ENCODE results near the gene SLC9A9.

SLC9A9 gene

GRCh38 chr3:143514874-143515273 lies 333.4 kb downstream of the SLC9A9 start:
- no peak for DNase-seq (ENCODE audit: low read depth in 1 of 2, low spot score in 1 of 2)

- DNase-seq (ENCODE audit: low read depth in 1 of 2, low spot score in 1 of 2): no peak
Measured at GRCh38 chr3:143514109-143514508, 334.2 kb downstream of the SLC9A9 start.

- no peak for DNase-seq (ENCODE audit: low read depth in 1 of 2, low spot score in 1 of 2)
Measured at GRCh38 chr3:143511174-143511879, 336.9 kb downstream of the SLC9A9 start.

GRCh38 chr3:143510601-143511000 lies 337.7 kb downstream of the SLC9A9 start:
- DNase-seq (ENCODE audit: low read depth in 1 of 2, low spot score in 1 of 2): no peak

GRCh38 chr3:143507735-143508580 lies 340.3 kb downstream of the SLC9A9 start:
- DNase-seq (ENCODE audit: low read depth in 1 of 2, low spot score in 1 of 2): no peak

GRCh38 chr3:143506190-143506589 lies 342.1 kb downstream of the SLC9A9 start:
- DNase-seq (ENCODE audit: low read depth in 1 of 2, low spot score in 1 of 2): no peak

GRCh38 chr3:143503325-143503885 lies 344.9 kb downstream of the SLC9A9 start:
- DNase-seq (ENCODE audit: low read depth in 1 of 2, low spot score in 1 of 2): no peak

GRCh38 chr3:143502081-143502480 lies 346.2 kb downstream of the SLC9A9 start:
- DNase-seq (ENCODE audit: low read depth in 1 of 2, low spot score in 1 of 2): no peak

- no peak for DNase-seq (ENCODE audit: low read depth in 1 of 2, low spot score in 1 of 2)
Measured at GRCh38 chr3:143497382-143497781, 350.9 kb downstream of the SLC9A9 start.

GRCh38 chr3:143496191-143496590 lies 352.1 kb downstream of the SLC9A9 start:
- no peak for DNase-seq (ENCODE audit: low read depth in 1 of 2, low spot score in 1 of 2)

GRCh38 chr3:143495527-143495926 lies 352.7 kb downstream of the SLC9A9 start:
- no peak for DNase-seq (ENCODE audit: low read depth in 1 of 2, low spot score in 1 of 2)

GRCh38 chr3:143486611-143487010 lies 361.7 kb downstream of the SLC9A9 start:
- no peak for DNase-seq (ENCODE audit: low read depth in 1 of 2, low spot score in 1 of 2)

GRCh38 chr3:143484846-143485512 lies 363.3 kb downstream of the SLC9A9 start:
- no peak for DNase-seq (ENCODE audit: low read depth in 1 of 2, low spot score in 1 of 2)

GRCh38 chr3:143483214-143483613 lies 365.1 kb downstream of the SLC9A9 start:
- DNase-seq (ENCODE audit: low read depth in 1 of 2, low spot score in 1 of 2): no peak

- no peak for DNase-seq (ENCODE audit: low read depth in 1 of 2, low spot score in 1 of 2)
Measured at GRCh38 chr3:143482106-143483088, 365.9 kb downstream of the SLC9A9 start.

GRCh38 chr3:143480344-143480743 lies 367.9 kb downstream of the SLC9A9 start:
- no peak for DNase-seq (ENCODE audit: low read depth in 1 of 2, low spot score in 1 of 2)

- DNase-seq (ENCODE audit: low read depth in 1 of 2, low spot score in 1 of 2): no peak
Measured at GRCh38 chr3:143479727-143480126, 368.5 kb downstream of the SLC9A9 start.

- DNase-seq (ENCODE audit: low read depth in 1 of 2, low spot score in 1 of 2): no peak
Measured at GRCh38 chr3:143478115-143478693, 370.1 kb downstream of the SLC9A9 start.

- no peak for DNase-seq (ENCODE audit: low read depth in 1 of 2, low spot score in 1 of 2)
Measured at GRCh38 chr3:143476965-143477640, 371.2 kb downstream of the SLC9A9 start.
